NCI-H1436 treated with DMSO at 0.1 percent for 48 hours (cell line): ENCODE results near the gene MRPS6.

Experiments
- DNase-seq: peaks from one replicate; lab custom pipeline; 2025; lab: John Stamatoyannopoulos, UW

The MRPS6 gene

DNA sequence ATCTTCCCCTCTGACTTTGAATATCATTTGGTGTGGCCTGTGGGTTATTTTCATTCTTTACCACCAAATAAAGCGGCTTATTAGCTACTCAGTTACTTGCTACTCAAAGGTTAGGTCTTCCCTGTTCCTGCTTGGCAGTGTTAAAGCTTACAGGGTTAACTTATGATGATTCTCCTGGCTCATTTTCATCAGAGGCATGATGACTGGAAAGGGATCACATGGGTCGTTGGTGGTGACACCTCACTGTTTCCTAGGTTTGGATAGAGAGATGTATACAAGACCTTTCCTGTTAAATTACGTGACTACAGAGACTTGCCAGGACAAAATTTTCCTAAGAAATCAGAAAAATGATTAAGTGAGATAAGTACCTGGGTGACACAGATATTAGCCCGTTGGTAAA is 27.4 kb downstream of the MRPS6 start:
- no peak for DNase-seq

DNA sequence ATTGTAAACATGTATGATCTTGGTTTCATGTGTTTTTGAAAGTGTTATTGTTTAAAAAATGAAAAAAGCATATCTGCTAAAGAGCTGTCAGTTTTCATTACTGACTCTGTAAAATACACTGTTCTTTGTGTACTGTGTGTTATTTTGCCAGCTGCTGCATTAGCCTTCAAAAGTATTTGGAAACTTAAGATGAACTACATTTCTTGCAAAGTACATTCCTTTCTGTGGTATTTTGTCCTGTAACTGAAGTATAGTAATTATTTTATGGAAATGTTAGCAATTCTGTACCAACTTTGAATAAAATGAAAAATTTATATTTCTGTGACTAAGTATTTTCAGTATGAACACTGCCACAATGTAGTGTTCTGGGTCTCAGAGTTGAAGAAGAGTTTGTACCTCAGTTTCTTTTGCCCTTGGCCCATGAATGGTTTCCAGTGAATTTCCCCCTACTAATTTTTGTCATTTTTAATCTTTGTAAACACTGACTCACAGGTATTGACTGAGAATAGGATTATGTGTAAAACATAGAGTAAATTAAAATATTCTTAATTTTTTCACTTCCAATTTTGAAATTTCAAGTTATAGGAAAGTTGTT is 32.7 kb downstream of the MRPS6 start:
- no peak for DNase-seq

DNA sequence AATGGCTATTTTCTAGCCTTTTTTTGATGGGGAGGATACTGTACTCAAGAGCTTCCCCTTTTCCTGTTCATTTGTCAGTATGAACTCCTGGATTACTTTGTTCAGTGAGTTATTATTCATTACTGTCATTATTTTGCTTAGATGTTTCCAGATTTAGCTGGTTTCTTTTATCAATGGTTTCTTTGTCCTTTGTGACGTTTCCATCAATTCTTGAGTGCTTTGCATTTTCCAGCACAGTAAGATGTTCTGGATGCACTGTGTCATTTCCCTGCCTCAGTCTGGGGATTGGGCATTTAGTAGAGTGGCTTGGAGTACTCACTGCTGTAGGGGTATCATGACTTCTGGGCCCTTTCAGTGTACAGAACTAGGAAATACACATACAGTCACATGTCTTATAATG is 34.2 kb downstream of the MRPS6 start:
- no peak for DNase-seq

DNA sequence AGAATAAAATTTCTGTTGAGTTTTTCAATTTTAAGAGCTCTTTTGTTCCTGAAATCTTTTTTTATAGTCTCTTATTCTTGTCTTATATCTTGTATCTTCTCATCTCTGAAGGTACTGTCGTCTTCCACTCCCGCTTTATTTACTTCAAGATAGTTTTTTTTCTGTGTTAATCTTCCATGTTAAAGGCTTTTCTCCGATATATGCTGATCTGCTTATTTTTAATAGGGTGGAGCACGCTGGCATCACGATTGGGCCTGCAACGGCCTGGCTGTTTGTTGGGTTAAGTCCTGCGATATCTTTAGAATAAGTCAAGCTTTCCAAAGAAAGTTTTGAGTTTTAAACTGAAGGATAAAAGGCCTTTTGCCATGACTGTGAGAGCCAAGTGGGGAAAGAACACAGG is 35.7 kb downstream of the MRPS6 start:
- no peak for DNase-seq

DNA sequence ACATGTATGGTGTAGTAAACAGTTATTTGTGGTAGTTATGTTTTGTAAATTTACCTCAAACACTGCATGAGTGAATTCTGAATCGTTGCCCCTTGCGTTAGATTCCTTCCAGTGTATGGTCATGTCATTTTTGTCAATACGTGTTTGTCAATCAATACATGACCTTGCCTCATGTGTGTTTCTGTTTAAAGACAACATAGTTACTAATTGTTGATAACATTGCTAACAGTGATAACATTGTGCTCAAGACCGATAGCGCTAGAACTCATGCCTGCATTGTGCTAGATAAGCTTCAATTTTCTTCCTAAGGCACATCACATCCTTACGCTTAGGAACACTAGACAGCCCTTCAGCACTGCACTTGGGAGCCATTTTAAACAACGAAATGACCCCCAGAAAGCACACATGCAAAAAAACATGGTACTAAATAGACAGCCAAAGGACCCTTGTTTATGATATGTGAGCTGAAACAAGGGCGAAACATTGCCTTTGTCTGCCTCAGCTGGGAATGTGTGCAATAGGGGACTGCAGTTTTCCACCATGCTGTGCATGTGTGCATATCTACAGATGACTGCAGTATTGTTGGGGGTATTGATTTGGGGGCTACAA is 37.3 kb downstream of the MRPS6 start:
- DNase-seq, result no peak

DNA sequence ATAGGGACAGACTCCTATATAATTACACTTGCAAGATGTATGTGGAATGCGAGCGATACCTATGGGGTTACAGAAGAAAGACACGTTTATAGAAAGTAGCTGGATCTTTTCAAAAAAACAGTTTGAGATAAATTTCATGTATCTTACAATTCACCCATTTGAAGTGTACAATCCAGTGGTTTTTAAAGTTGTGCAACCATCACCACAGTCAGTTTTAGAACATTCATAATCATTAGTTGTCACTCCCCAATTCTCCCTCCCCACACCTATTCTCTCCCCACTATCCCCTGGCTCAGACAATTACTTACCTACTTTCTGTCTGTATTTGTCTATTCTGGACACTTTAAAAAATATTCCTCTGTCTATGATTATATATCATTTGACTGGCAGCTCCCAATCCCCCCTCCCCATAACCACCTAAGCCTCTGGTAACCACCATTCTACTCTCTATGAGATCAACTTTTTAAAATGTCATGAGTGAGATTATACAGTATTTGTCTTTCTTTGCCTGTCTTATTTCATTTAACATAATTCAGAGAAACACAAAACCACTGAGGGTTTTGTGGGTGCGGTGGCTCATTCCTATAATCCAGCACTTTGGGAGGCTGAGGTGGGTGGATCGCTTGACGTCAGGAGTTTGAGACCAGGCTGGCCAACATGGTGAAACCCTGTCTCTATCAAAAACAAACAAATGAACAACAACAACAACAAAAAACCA is 39.1 kb downstream of the MRPS6 start:
- no peak for DNase-seq

DNA sequence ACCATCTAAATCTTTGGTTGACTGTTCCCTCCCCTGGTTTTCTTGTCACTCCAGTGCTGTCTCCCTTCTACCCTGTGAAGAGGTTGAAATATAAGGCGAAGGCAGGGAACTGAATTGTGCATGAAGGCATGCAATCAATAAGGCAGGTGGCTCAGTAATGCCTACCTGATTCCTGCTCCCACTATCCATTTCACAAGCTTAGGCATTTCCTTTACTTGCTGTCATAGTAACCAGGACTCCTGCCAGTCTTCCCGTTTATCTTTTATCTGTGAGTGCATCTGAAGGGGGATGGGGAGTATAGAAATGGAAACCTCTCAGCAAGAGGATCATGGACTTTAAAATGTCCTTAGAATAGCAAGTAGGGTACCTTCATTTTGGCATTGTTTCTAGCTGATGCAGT is 40.5 kb downstream of the MRPS6 start:
- DNase-seq, result no peak

DNA sequence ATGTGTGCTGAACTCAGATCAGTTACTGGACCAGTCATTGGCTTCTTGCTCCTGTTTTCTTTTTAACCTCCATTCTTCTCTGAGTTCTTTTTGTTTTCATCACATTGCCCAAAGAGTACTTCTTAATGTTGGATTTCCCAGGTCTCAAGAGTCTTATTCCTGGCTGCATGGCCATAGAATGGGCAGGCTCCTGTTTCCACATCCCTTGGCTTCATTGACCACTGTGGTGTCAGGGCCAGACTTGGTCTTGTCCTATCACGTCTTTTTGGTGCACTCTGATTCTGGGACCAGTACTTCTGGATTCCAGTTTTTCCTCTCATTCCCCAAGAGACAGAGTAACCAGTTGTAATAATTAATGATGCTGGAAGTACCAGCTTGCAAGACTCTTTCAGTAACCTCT is 41.8 kb downstream of the MRPS6 start:
- no peak for DNase-seq

DNA sequence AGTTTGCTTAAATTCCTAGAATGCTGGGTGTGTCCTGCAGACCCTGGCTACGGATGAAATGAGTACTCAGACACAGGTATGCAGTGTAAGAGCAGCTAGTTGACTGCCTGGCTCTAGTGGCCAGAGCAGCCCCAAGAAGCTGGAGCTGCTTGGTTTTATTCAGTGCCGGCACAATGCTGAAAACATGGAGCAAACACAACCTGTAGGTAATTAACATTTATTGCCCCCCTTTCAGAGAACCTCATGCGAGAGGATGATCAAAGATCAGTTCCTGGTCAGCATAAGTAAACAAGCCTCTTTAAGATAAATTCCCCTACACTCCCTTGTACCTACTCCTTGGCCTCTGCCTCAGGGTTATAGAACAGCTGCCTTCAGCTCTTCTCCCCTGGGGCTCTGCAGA is 43.2 kb downstream of the MRPS6 start:
- DNase-seq, result no peak

DNA sequence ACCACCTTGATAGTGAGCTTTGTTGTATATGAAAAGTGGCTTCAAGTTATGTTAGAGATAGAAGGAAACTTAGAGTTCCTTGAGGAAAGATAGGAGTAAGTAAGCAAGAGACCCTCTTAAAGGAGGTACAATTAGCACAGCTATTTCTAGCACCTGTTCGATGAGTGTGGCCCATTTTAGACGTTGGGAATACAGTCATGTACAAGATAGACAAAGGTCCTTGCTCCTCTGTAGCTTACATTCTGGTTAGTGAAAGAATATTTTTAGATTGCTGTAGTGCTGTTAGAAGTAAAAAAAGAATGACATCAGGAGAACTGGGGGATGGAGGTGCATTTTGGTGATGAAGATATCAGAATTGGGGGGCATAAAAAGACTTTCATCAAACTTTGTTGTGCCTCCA is 47.5 kb downstream of the MRPS6 start:
- no peak for DNase-seq

DNA sequence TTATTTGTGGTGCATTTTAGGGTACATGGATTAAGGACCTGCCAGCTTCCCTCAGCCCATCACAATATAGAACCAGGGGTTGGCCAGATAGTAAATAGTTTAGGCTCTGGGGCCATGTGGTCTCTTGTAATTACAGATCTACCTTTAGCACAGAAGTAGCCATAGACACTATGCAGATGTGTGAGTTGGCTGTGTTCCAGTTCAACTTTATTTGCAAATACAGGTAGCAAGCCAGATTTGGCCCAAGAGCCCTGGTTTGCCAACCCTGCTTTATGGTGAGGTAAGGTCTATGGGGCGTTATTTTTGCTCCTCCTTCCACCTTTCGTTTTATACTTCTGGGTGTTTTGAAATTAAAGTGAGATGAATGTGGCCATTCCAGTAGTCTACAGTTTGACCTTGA is 48.7 kb downstream of the MRPS6 start:
- no peak for DNase-seq

DNA sequence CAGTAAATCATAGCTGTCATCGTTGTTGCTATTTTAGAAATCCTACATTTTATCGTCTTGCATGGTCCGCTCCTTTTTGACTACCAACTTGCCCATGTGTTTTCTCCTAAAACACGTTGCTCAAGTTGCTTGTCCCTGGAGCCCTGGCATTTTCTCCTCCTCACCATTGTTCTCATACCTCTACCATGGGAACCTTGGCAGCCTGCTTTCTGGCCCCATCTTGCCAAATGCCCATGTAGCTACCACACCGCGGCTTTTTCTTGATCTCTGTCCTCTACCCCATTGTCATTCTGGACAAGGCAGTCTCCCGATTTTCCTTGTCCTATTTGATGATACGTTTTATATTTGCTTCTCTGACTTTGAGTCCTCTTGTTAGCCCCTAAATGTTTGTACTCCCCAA is 50.2 kb downstream of the MRPS6 start:
- DNase-seq, result no peak

DNA sequence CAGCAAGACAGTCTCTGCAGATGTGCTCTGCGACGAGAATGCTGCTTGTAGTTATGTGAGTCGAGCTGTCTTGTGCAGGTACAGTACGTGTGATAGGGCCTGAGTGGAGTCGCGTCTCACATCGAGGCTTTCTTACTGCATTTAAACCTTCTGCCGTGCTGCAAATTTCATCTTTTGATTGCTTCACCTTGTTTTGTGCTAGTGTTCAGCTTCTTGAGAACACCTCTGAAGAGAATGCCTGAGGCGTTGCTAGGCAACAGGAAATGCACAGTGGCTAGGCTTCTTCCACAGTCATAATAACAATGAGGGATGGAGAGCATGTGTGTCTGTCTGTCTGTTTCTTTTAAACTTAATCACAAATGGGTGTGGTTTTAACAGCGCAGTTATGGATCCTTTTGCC is 52.9 kb downstream of the MRPS6 start:
- DNase-seq, result no peak

DNA sequence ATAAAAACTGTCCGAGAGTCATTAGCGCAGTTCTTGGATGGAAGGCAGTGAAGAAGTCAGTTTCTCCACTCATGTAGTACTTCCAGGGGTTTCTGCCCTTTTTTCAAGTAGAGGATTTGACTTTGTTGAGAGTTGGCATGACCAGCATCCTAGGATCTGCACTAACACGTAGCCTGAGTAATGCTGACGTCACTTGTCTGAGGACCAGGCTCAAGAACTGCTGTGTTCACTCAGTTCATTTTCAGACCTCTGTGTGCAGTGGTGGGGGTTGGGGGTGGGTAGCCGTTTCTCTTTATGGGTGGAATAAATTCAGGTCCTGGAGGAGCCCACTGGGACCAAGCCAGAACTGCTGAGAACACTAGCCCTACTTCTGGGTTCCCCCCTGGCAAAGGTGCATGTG is 53.3 kb downstream of the MRPS6 start:
- no peak for DNase-seq

DNA sequence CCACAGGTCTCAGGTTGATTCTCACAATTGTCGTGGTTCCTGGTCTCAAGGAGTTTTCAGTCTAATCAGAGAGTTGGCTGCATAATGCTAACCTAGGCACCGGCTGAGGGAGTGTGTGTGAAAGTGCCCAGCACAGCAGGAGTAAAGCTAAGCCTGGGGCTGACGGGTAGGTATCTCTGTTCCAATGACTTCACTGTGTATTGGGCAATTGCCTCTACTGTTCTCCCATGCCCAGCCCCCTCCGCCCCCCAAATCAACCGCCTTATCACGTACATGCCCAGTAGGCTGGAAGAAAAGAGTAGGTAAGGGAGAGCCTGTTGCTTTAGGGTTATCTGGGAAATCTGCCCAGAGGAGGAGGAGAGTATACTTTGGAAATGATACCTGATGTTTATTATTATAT is 54.7 kb downstream of the MRPS6 start:
- DNase-seq, result no peak

DNA sequence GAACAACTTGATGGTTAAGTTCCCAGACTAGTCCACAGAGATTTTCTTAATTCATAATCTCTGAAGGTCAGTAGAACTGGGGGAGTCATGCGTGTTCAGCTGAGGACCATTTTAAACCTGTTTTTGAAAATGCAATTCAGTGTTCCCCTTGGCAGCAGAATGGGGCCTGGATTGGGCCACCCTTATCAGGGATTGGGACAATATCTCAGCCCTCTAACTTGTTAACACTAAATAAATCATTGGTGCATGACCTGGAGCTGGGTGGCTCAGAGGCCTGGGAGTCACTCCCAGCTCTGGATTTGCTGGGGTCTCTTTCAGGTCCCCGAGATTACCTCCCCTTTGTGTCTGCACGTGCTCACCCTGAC is 55.3 kb downstream of the MRPS6 start:
- DNase-seq, result no peak

DNA sequence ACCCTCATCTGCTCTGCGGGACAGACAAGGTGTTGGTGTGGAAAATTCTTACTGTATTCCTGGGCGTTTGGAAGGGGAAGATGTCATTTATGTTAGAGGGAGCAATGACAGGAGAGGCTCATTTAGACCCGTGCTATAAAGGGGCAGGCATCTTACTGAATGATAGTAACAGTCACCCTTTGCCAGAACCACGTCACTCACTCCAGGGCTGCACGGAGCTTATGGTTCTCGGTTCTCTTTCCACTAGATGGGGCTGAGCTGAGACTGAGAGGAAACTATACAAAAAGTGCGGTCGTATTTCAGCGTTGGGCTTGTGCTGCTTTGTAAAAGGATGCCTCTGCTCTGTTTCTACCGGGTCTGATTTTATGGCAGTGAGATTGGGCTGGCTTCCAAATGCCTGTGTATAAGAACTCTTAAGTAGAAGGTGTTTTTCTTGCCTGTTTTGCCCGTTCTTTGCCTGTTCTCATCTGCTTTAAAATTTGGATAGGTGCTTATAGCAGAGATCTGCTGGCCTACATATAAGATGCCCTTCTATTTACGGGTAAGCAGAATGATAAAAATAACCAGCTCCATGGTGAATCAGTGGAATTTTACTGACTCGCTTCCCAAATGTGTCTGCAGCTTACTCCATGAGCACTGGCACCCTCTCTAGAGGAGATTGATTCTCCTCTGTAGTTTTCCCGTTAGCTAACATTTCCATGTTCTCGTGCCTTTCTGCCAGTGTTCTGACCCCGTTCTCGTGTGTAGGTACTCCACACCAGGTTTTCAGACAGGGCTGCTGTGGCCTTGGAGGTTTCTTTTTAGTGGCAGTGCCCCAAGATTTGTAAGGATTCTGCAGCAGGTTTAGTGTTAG is 55.9 kb downstream of the MRPS6 start:
- DNase-seq, result no peak

DNA sequence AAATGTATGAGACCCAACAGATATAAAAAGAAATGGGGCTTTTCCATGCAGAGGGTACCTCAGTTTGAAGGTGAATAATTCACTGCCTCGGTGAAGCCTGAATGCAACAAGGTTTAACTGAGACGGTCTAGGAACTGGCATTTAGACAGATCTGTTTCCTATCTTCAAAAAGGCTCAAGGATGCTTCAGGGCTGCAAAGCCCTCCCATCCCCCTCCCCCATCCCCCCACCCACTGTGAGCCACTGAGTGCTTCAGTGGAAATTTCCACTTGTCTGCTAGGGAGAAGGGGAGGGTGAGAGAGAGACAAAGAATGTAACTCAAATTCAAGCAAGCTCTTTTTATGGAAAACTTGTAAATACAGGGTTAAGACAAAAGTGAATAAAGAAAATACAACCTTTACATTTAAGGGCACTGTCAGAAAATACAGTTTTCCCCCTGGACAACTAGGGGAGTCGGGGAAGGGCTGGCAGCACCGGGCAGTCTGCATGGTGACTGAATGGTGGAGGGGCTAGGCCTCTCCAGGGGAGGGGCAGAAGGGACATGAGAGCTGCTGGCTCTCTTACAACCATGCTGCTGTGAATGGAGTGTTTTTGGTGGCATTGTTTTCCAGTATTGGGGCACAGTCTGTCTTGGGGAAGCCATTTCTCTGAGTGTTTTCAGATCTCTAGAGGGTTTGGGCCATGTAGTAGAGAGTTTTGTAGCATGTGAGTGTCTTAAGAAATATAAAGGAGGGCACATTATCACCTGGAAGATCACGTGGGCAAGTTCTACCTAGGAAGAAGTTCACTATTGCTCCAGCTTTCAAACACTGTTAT is 56.7 kb downstream of the MRPS6 start:
- no peak for DNase-seq

DNA sequence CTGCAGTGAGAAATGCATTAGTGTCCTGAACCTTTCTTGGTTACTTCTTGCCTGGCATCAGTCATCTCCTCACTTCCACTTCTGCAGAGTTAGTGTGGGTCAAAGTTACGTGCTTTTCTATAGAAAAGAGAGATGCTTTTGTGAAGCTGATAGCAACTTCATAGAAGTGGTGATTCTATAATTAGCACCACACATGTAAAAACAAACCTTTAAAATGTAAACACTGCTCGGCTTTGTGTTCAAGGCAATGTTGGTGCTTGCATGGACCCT is 57.3 kb downstream of the MRPS6 start:
- DNase-seq, result no peak

DNA sequence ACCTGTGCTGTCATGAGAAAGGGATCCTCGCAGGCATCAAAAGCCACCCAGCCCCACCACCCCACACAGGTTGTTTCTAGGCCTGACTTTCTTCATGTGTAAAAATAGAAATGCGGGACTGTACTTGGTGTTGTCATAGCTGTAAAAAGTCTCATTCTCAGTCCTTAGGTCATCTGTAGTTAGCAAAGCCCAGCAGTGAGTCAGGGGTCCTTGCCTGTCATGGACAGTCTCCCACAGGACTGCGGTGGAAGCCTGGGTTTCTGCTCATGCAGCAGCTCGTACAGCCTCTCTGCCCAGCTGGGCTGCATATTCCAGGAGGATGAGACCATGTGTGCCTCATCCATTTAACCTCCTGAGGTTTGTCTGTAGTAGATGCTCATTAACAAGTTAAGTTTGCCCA is 58.2 kb downstream of the MRPS6 start:
- DNase-seq, result no peak

DNA sequence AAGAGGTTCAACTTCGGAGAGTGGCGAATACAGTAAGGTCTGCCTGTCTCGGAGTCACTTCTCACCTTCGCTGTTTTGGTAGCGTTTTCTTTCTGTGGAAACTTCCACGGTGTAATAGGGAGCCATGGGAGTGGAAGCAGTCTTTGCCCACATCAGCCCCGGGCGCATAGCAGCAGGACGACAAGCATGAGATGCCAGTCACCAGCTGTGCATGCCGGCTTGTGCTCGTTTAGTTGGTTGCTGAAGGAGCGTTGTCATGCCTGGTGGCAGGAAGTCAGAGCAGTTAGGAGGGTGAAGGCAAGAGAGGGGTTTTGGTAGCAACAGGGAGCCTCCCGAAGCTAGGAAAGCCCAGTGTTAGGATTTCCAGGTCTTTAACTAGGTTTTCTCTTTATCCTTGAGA is 58.8 kb downstream of the MRPS6 start:
- DNase-seq, result no peak

DNA sequence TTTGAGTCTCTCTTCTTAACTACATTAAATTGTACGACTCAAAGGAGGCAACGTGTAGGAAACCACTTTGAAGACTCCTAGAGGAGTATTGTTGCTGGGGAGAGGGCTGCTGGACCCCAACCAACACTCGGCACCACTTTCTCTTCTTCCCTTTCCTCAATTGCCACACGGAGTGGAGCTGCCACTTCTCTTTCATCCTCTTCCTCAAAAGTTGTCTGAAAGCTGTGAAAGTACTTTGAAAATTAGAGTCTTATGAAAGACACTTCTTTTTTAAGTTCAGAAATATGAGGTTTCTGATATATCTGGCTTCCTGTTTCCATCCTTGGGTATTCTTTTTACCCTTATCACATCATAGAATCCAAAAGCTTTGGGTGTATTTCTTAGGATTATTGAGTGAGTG is 59.5 kb downstream of the MRPS6 start:
- no peak for DNase-seq
